Measurements from ENCODE around the gene DCXR. TPM values are rescaled to one million over a fixed set of nuclear protein-coding genes. Genes with fewer than 3 reads are reported as not detected.

Gene DCXR
- total and polyA plus RNA-seq, 2 of the 13 experiments (the other 11 are each of a cell fraction or from before 2014, with no cell fraction given), result 287 to 311 TPM

DNA sequence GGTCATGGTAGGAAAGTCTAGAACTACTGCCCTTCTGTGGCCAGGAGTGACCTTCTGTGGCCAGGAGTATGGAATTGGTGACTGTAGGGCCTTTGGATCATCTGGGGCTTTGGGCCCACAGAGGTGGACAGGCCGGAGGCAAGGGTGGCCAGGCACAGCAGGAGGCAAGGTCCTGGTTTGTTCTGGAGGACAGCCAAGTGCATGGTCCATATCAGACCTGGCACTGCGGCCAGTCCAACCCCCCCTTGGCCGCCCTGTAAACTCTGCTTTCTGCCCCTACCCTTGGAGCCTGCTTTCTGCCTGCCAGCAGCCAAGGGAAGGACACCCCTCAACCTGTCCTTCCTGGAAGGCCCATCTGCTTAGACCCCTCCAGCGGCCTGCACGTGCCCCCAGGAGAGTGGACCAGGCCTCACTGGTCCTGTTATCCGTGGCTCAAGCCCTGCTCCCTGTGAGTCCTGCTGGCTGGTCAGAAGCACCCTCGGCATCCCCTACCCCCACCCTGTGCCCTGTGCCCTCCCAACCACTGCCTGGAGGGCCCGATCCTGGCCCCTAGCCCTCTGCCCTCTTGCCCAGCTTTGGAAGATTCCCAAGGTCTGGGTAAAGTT, 2.3 kb upstream of the DCXR start (continued):
- TF ChIP-seq, protein P1, sequence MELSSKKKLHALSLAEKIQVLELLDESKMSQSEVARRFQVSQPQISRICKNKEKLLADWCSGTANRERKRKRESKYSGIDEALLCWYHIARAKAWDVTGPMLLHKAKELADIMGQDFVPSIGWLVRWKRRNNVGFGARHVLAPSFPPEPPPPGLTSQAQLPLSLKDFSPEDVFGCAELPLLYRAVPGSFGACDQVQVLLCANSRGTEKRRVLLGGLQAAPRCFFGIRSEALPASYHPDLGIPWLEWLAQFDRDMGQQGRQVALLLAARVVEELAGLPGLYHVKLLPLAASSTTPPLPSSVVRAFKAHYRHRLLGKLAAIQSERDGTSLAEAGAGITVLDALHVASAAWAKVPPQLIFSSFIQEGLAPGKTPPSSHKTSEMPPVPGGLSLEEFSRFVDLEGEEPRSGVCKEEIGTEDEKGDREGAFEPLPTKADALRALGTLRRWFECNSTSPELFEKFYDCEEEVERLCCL (CRISPR knock-in tag; IDR thresholded peaks at IDR 0.05; ENCODE audit: borderline replicate concordance), result no peak
- TF ChIP-seq SIX1 (CRISPR knock-in tag; IDR thresholded peaks at IDR 0.05; ENCODE audit: borderline replicate concordance) (no peak), ATF2 (CRISPR knock-in tag; IDR thresholded peaks at IDR 0.05) (no peak), ZNF646 (CRISPR knock-in tag; IDR thresholded peaks at IDR 0.05) (no peak), HMGXB3 (CRISPR knock-in tag; IDR thresholded peaks at IDR 0.05; ENCODE audit: borderline replicate concordance) (no peak), ELK4 (CRISPR knock-in tag; IDR thresholded peaks at IDR 0.05; ENCODE audit: borderline replicate concordance) (no peak), ZNF644 (CRISPR knock-in tag; IDR thresholded peaks at IDR 0.05; ENCODE audit: low read depth) (0 out of 2 replicates have a peak, but pooled peaks have one; percentile 65), ZNF263 (CRISPR knock-in tag; IDR thresholded peaks at IDR 0.05) (no peak), SMARCC2 (IDR thresholded peaks at IDR 0.05) (no peak), KMT2A (CRISPR knock-in tag; IDR thresholded peaks at IDR 0.05) (no peak), TFDP1 (CRISPR knock-in tag; IDR thresholded peaks at IDR 0.05; ENCODE audit: borderline replicate concordance) (0 out of 2 replicates have a peak, but pooled peaks have one; percentile 9), TBP (CRISPR knock-in tag; IDR thresholded peaks at IDR 0.05) (no peak)
